GM21723 (cell line): ENCODE results near the gene GMEB2.
"Not testable (repeated sequence)": the region's sequence is repeated elsewhere in the genome, so short reads cannot be mapped to it uniquely, and the experiment has no call there.

Experiments
- ATAC-seq: cut with Tn5 transposase; IDR thresholded peaks from one replicate; pipeline ENCODE4 v1.9.1; 2021; ENCODE audit warnings: mild to moderate bottlenecking, moderate library complexity; ENCODE audit not compliant: unreplicated experiment

Gene GMEB2

GRCh38 chr20:63626424-63627128, at the start of gene GMEB2:
Gene GMEB2, minus strand, starts transcription at chr20:63627101. Its CDS starts 7,704 bp downstream, at chr20:63619397.
- peak; percentile 43 for ATAC-seq

GRCh38 chr20:63675681-63676368, 48.9 kb upstream of the GMEB2 start:
- ATAC-seq: no peak

- no peak for ATAC-seq
These were observed 47.0 kb upstream of the GMEB2 start for GRCh38 chr20:63673951-63674350.

GRCh38 chr20:63672666-63673065, 45.8 kb upstream of the GMEB2 start:
- no peak for ATAC-seq

- ATAC-seq: not testable (repeated sequence)
These were observed 44.8 kb upstream of the GMEB2 start for GRCh38 chr20:63671695-63672094.

- ATAC-seq: no peak
These were observed 41.5 kb upstream of the GMEB2 start for GRCh38 chr20:63668351-63668750.

- no peak for ATAC-seq
These were observed 41.0 kb upstream of the GMEB2 start for GRCh38 chr20:63667858-63668257.

GRCh38 chr20:63665708-63666107, 38.8 kb upstream of the GMEB2 start:
- no peak for ATAC-seq

- ATAC-seq: no peak
These were observed 38.1 kb upstream of the GMEB2 start for GRCh38 chr20:63664861-63665594.

GRCh38 chr20:63664143-63664851, 37.4 kb upstream of the GMEB2 start:
- no peak for ATAC-seq

- ATAC-seq: no peak
These were observed 36.6 kb upstream of the GMEB2 start for GRCh38 chr20:63663332-63664066.

- no peak for ATAC-seq
These were observed 35.9 kb upstream of the GMEB2 start for GRCh38 chr20:63662813-63663189.

- no peak for ATAC-seq
These were observed 35.3 kb upstream of the GMEB2 start for GRCh38 chr20:63661959-63662812.

- ATAC-seq: no peak
These were observed 34.2 kb upstream of the GMEB2 start for GRCh38 chr20:63661108-63661507.

- ATAC-seq: no peak
These were observed 33.7 kb upstream of the GMEB2 start for GRCh38 chr20:63660622-63661021.

- ATAC-seq: not testable (repeated sequence)
These were observed 33.3 kb upstream of the GMEB2 start for GRCh38 chr20:63660174-63660573.

- no peak for ATAC-seq
These were observed 32.5 kb upstream of the GMEB2 start for GRCh38 chr20:63659370-63659769.

GRCh38 chr20:63658749-63659187, 31.9 kb upstream of the GMEB2 start:
- peak; percentile 14 for ATAC-seq

GRCh38 chr20:63657937-63658748, 31.2 kb upstream of the GMEB2 start, which contains the start of gene RTEL1:
Gene RTEL1, plus strand, starts transcription at chr20:63658312. Its CDS starts 1,091 bp downstream, at chr20:63659403.
- ATAC-seq: peak; percentile 78
